ENCODE measurements around the gene DNAJA3. TPM values are rescaled to one million over a fixed set of nuclear protein-coding genes. Genes with fewer than 3 reads are reported as not detected.

The DNAJA3 gene
- total and polyA plus RNA-seq, 9 of the 15 experiments (the other 6 are each of a cell fraction or from before 2014, with no cell fraction given) = 8.1 to 105 (median 79.0) TPM

- no peak for TF ChIP-seq ATF6 (CRISPR knock-in tag; IDR thresholded peaks at IDR 0.05)
Measured at GRCh38 chr16:4399001-4399730, 26.5 kb upstream of the DNAJA3 start (continued).

GRCh38 chr16:4401094-4401501 lies 24.6 kb upstream of the DNAJA3 start:
- no peak for TF ChIP-seq ZKSCAN8 (CRISPR knock-in tag; IDR thresholded peaks at IDR 0.05)
- TF ChIP-seq MAZ (CRISPR knock-in tag; conservative IDR thresholded peaks at IDR 0.05 in 1 of 2, IDR thresholded peaks at IDR 0.05 in 1 of 2) = no peak
- TF ChIP-seq RBFOX2 (IDR thresholded peaks at IDR 0.05; ENCODE audit: low read depth, low read length) = 0 out of 2 replicates have a peak, but pooled peaks have one; percentile 18
- WGBS (ENCODE audit: insufficient coverage, low coverage, missing lambda C conversion rate) = 92% methylated on average over 12 of the region's 12 CpGs
- in situ Hi-C loops (cut with MboI) = loop anchor here (5.0 kb wide), 1 partner anchor 39 kb away; no protein-coding TSS in a partner anchor

More at GRCh38 chr16:4401094-4401501, 24.6 kb upstream of the DNAJA3 start:
- H2AFZ ChIP-seq (ENCODE audit: low read depth, low read length) = no peak overlapping the region
- H3K9me3 ChIP-seq (replicated peaks; ENCODE audit: control insufficient read depth, insufficient read depth, low read depth, low read length) = no peaks in the 10 kb centered on the region
- H3K27me3 ChIP-seq (ENCODE audit: control insufficient read depth in 2 of 2, insufficient read depth in 2 of 2, low read length in 2 of 2) = no peaks in the 10 kb centered on the region
- H3K9me1 ChIP-seq (ENCODE audit: control insufficient read depth, insufficient read depth, low read length) = no peaks in the 10 kb centered on the region
- FAIRE-seq (no peak), ATAC-seq (no peak), DNase-seq (ENCODE audit: extremely low read depth in 1 of 4, low spot score in 3 of 4) (no peak)
- H3K36me3 ChIP-seq (ENCODE audit: control insufficient read depth, insufficient read depth, low read length) = peaks cover 72% of the 10 kb centered on the region; the same call in 2 of the 3 replicates
- peak overlapping the region in 1 of 2 experiments; percentile 83; a peak in 2 of 4 replicates for H3K9ac ChIP-seq (ENCODE audit: insufficient read depth in 1 of 2, low read depth in 2 of 2, low read length in 2 of 2)
- H3K4me1 ChIP-seq (replicated peaks in 1 of 2; ENCODE audit: control insufficient read depth in 2 of 2, insufficient read depth in 2 of 2, low read length in 2 of 2) = peaks cover 0 to 29% of the 10 kb centered on the region in 2 experiments; a peak in 2 of 5 replicates
- ChIA-PET POLR2A (interaction anchor here (2.1 kb wide), 1 partner anchor 40 kb away, joined by 9 read pairs; no protein-coding TSS in a partner anchor), CTCF (ENCODE audit: low intra/inter-chr PET ratio) (interaction anchor here (1.0 to 6.4 kb wide), 2 partner anchors 42 to 656 kb away, joined by 3 to 70 read pairs; no protein-coding TSS in a partner anchor)
- no peak overlapping the region for H3K4me2 ChIP-seq (ENCODE audit: insufficient read depth, low read length)
- no peak overlapping the region for H3K4me3 ChIP-seq
- intact Hi-C loops (cut with micrococcal nuclease) = loop anchor here (5.0 to 10.0 kb wide), 3 partner anchors 139 to 416 kb away; no protein-coding TSS in a partner anchor
- H3K79me2 ChIP-seq (ENCODE audit: control insufficient read depth, insufficient read depth, low read length) = no peaks in the 10 kb centered on the region; the same call in 2 of the 3 replicates
- BruUV-seq (replicated peaks) = no TSS peak
- no peak overlapping the region for H3K27ac ChIP-seq (ENCODE audit: extremely low read depth, low read depth, low read length)
- H4K20me1 ChIP-seq (replicated peaks; ENCODE audit: control insufficient read depth, insufficient read depth, low read length) = peaks cover 14% of the 10 kb centered on the region; the same call in 1 of the 2 replicates
